ENCODE measurements around the gene DLGAP1. TPM values are rescaled to one million over a fixed set of nuclear protein-coding genes. Genes with fewer than 3 reads are reported as not detected.

Gene DLGAP1
- total RNA-seq, 1 donor from 2014 or later: 3.2 TPM

DNA sequence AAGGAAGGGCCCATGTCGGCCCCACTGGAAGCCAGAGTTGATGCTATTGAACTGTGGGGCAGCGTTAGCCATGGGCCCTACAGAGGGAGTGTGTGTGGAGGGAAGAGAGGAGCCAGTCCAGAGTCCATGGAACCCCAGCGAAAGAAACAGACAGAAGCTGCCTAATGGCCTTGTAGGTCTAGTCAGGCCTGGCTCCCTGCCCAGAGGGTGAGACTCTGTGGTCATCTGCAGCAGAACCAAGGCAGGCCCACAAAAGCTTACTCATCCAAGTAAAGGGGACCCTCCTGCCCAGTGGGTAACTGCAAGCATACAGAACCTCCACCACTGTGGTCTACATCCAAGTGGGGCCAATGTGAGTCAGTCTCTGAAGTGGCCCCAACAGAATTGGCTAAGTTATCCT lies 565.3 kb downstream of the DLGAP1 start:
- H3K27me3 ChIP-seq: no peaks in the 10 kb centered on the region
- DNase-seq (ENCODE audit: extremely low spot score in 2 of 2): no peak
- no peaks in the 10 kb centered on the region for H3K4me1 ChIP-seq
- no peak overlapping the region for H3K27ac ChIP-seq
- intact Hi-C loops (cut with DNase I): no loop called here
- no peaks in the 10 kb centered on the region for H3K36me3 ChIP-seq
- no peaks in the 10 kb centered on the region for H3K9me3 ChIP-seq
- TF ChIP-seq, protein P1, sequence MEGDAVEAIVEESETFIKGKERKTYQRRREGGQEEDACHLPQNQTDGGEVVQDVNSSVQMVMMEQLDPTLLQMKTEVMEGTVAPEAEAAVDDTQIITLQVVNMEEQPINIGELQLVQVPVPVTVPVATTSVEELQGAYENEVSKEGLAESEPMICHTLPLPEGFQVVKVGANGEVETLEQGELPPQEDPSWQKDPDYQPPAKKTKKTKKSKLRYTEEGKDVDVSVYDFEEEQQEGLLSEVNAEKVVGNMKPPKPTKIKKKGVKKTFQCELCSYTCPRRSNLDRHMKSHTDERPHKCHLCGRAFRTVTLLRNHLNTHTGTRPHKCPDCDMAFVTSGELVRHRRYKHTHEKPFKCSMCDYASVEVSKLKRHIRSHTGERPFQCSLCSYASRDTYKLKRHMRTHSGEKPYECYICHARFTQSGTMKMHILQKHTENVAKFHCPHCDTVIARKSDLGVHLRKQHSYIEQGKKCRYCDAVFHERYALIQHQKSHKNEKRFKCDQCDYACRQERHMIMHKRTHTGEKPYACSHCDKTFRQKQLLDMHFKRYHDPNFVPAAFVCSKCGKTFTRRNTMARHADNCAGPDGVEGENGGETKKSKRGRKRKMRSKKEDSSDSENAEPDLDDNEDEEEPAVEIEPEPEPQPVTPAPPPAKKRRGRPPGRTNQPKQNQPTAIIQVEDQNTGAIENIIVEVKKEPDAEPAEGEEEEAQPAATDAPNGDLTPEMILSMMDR (IDR thresholded peaks at IDR 0.05): no peak
- TF ChIP-seq POLR2AphosphoS5 (IDR thresholded peaks at IDR 0.05; ENCODE audit: insufficient read depth in 1 of 2, low read depth in 1 of 2): no peak
- TF ChIP-seq POLR2A (IDR thresholded peaks at IDR 0.05): no peak
- H3K4me3 ChIP-seq: no peak overlapping the region

DNA sequence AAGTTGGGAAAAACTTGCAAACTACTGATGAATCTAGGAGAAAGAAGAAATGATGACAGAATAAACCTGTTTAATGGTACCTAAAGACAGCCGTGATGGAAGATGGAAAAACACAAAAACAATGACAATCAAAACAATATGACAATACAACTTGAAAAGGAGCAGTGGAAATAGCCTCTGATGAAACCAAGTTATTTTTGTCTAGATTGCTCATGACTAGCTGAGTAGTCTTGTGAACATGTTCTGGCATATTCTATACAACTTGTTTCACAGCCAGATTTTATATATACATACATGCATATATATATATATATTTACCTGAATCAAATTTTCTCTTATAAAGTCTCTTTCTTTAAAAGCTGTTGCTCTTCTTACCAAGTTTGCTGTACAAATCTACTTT lies 566.0 kb downstream of the DLGAP1 start:
- Histone ChIP-seq H3K9me3 (no peaks in the 10 kb centered on the region), H3K4me1 (no peaks in the 10 kb centered on the region), H3K36me3 (no peaks in the 10 kb centered on the region), H3K27me3 (no peaks in the 10 kb centered on the region), H3K27ac (no peak overlapping the region), H3K4me3 (no peak overlapping the region)
- TF ChIP-seq, protein P1 (IDR thresholded peaks at IDR 0.05): no peak
- TF ChIP-seq POLR2A (IDR thresholded peaks at IDR 0.05) (no peak), POLR2AphosphoS5 (IDR thresholded peaks at IDR 0.05; ENCODE audit: insufficient read depth in 1 of 2, low read depth in 1 of 2) (no peak)
- no peak for DNase-seq (ENCODE audit: extremely low spot score in 2 of 2)
- intact Hi-C loops (cut with DNase I): no loop called here

DNA sequence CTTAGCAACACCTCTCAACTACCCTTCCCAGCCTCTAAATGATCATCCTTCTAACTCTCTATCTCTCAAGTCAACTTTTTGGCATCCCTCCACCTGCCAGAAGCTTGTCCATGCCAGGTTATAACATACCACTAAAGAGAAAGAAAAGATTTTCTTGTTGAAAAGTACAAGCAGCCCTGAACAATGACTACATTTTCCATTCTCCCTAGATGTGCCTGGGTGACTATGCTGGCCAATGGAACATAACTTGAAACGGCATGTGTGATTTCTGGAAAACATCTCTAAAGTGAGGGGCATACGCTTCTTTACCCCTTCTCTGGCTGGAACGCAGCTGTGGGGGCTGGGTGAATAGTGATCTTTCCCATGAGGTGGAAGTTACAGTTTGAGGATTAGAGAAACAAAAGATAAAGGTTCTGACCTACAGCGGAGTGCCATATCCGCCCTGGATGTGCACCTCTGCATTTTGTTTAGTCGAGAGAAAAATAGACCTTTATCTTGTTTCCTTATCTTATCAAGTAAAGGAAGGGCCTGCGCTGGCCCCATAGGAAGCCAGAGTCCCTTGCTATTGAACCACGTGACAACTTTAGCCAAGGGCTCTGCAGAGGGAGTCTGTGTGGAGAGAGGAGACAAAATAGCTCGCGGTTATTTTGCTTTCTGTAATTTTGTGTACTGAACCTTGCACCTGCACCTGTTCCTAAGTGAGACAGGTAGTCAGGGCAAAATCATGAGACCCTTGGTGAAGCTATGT lies 568.4 kb downstream of the DLGAP1 start:
- no peaks in the 10 kb centered on the region for H3K27me3 ChIP-seq
- TF ChIP-seq, protein P1 (IDR thresholded peaks at IDR 0.05): no peak
- TF ChIP-seq POLR2A (IDR thresholded peaks at IDR 0.05) (no peak), POLR2AphosphoS5 (IDR thresholded peaks at IDR 0.05; ENCODE audit: insufficient read depth in 1 of 2, low read depth in 1 of 2) (no peak)
- no peak overlapping the region for H3K4me3 ChIP-seq
- H3K4me1 ChIP-seq: no peaks in the 10 kb centered on the region
- H3K27ac ChIP-seq: no peak overlapping the region
- intact Hi-C loops (cut with DNase I): no loop called here
- no peaks in the 10 kb centered on the region for H3K36me3 ChIP-seq
- H3K9me3 ChIP-seq: no peaks in the 10 kb centered on the region
- no peak for DNase-seq (ENCODE audit: extremely low spot score in 2 of 2)

DNA sequence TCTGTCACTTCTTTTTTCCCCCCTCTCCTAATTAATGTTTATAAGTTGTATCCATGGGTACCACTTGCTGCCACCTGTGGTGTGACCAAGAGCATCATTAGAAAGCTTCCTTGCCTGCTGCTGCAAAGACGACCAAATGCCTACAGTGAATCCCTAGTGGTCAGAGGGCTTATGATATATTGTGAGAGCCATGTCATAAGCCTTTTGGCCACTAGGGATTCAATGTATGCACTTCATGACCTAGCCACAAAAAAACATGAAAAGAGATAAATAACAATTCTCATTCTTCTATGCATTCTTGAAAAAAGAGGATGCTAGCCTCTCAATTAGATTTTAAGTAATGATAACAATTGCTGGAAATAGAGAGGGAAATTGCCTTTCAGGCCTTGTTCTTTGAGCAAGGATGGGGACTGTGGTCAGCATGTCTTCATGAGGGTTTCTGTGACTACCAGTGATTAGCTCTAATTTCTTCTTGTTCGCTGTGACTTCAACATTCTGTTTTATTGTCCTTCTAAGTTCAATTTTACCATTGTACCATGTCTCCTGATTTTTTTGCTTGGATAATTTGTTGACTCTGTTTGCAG lies 569.8 kb downstream of the DLGAP1 start:
- intact Hi-C loops (cut with DNase I): no loop called here
- no peak for DNase-seq (ENCODE audit: extremely low spot score in 2 of 2)
- Histone ChIP-seq H3K4me3 (no peak overlapping the region), H3K27me3 (no peaks in the 10 kb centered on the region), H3K36me3 (no peaks in the 10 kb centered on the region), H3K27ac (no peak overlapping the region), H3K9me3 (no peaks in the 10 kb centered on the region), H3K4me1 (no peaks in the 10 kb centered on the region)
- TF ChIP-seq, protein P1 (IDR thresholded peaks at IDR 0.05): no peak
- TF ChIP-seq POLR2A (IDR thresholded peaks at IDR 0.05) (no peak), POLR2AphosphoS5 (IDR thresholded peaks at IDR 0.05; ENCODE audit: insufficient read depth in 1 of 2, low read depth in 1 of 2) (no peak)

DNA sequence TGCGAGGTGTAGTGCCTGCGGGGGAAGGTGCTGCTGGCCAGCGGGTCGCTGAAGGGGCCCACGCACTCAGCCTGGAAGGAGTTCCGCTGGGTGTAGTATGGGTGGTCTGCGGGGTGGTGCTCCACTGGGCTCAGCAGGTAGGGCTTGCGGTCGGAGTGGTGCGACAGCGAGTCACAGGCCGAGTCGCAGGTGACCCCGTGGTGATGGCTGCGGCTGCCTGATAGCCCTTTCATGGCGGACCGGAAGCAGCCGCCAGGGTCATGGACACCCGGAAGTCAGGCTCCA lies 575.3 kb downstream of the DLGAP1 start:
- no peak for TF ChIP-seq POLR2A (IDR thresholded peaks at IDR 0.05)
- TF ChIP-seq, protein P1 (IDR thresholded peaks at IDR 0.05): no peak
- no peak for TF ChIP-seq POLR2AphosphoS5 (IDR thresholded peaks at IDR 0.05; ENCODE audit: insufficient read depth in 1 of 2, low read depth in 1 of 2)
- no peak for DNase-seq (ENCODE audit: extremely low spot score in 2 of 2)
- H3K9me3 ChIP-seq: no peaks in the 10 kb centered on the region
- no peaks in the 10 kb centered on the region for H3K4me1 ChIP-seq
- no peaks in the 10 kb centered on the region for H3K27me3 ChIP-seq
- no peak overlapping the region for H3K4me3 ChIP-seq
- no peaks in the 10 kb centered on the region for H3K36me3 ChIP-seq
- intact Hi-C loops (cut with DNase I): no loop called here
- H3K27ac ChIP-seq: no peak overlapping the region
